GM19238 (cell line): ENCODE results near the gene PLCB3.
A peak's percentile ranks its signal among the peaks of the same experiment; 100 is the strongest.

Experiments
- DNase-seq: peaks from one replicate; pipeline ENCODE4 v3.0.0; 2011; ENCODE audit warnings: low spot score; ENCODE audit not compliant: insufficient read length

Gene PLCB3

GRCh38 chr11:64249563-64250414 is 1.5 kb upstream of the PLCB3 start:
- no peak for DNase-seq

- no peak for DNase-seq
Observed at GRCh38 chr11:64250415-64251015, 815 bp upstream of the PLCB3 start.

- no peak for DNase-seq
Observed at GRCh38 chr11:64251753-64252002, 348 bp downstream of the PLCB3 start.

- DNase-seq: peak; percentile 64
Observed at GRCh38 chr11:64252003-64252872, 908 bp downstream of the PLCB3 start.

- no peak for DNase-seq
Observed at GRCh38 chr11:64253043-64253442, 1.7 kb downstream of the PLCB3 start.

- no peak for DNase-seq
Observed at GRCh38 chr11:64253481-64253880, 2.2 kb downstream of the PLCB3 start.

GRCh38 chr11:64254326-64254725 is 3.0 kb downstream of the PLCB3 start:
- no peak for DNase-seq

- DNase-seq: no peak
Observed at GRCh38 chr11:64255135-64256128, 4.1 kb downstream of the PLCB3 start.

- DNase-seq: no peak
Observed at GRCh38 chr11:64256300-64256699, 5.0 kb downstream of the PLCB3 start.

- DNase-seq: no peak
Observed at GRCh38 chr11:64258356-64258755, 7.0 kb downstream of the PLCB3 start.

- DNase-seq: no peak
Observed at GRCh38 chr11:64258946-64259532, 7.7 kb downstream of the PLCB3 start.

GRCh38 chr11:64259533-64260067 is 8.3 kb downstream of the PLCB3 start:
- no peak for DNase-seq

GRCh38 chr11:64260147-64260708 is 8.9 kb downstream of the PLCB3 start:
- DNase-seq: no peak

GRCh38 chr11:64261556-64262080 is 10.3 kb downstream of the PLCB3 start:
- no peak for DNase-seq

GRCh38 chr11:64262271-64263002 is 11.1 kb downstream of the PLCB3 start:
- DNase-seq: no peak

GRCh38 chr11:64263021-64263946 is 12.0 kb downstream of the PLCB3 start:
- no peak for DNase-seq

GRCh38 chr11:64263947-64264317 is 12.6 kb downstream of the PLCB3 start:
- no peak for DNase-seq

- no peak for DNase-seq
Observed at GRCh38 chr11:64264371-64264852, 13.1 kb downstream of the PLCB3 start.
